Liver (tissue), 3 donors: ENCODE measurements around the gene ADCYAP1R1.

Source experiments
- GABPA ChIP-seq, 2 donors: IDR thresholded peaks in 1 of 2; conservative IDR thresholded peaks in 1 of 2; 2 replicates each; pipeline ENCODE4 v1.6.1; 2016; ENCODE audit warnings: antibody characterized with exemption in 2 of 2, mild to moderate bottlenecking in 1 of 2, moderate library complexity in 1 of 2
- RAD21 ChIP-seq, 2 donors: IDR thresholded peaks; 2 replicates each; pipeline ENCODE4 v1.6.1; 2016; ENCODE audit warnings: antibody characterized with exemption in 2 of 2, mild to moderate bottlenecking in 2 of 2
- RXRA ChIP-seq, 2 donors: IDR thresholded peaks; 2 replicates each; pipeline ENCODE4 v1.6.1; 2017 to 2018; ENCODE audit warnings: antibody characterized with exemption in 2 of 2, mild to moderate bottlenecking in 1 of 2
- YY1 ChIP-seq: IDR thresholded peaks from 2 replicates; pipeline ENCODE4 v1.6.1; 2016; ENCODE audit warnings: antibody characterized with exemption, mild to moderate bottlenecking
- TF ChIP-seq, protein P1 (sequence below): fragments of 150-350 bp; IDR thresholded peaks from 2 replicates; pipeline ENCODE4 v1.5.1; 2017; ENCODE audit warnings: improper control_type of control experiment, low read depth, low read length; ENCODE audit not compliant: missing input control
- TF ChIP-seq, protein P2 (sequence below): IDR thresholded peaks from 2 replicates; pipeline ENCODE4 v1.6.1; 2016; ENCODE audit warnings: antibody characterized with exemption
- donor health status: healthy.
- donor health status: healthy.

GRCh38 chr7:31094271-31094670 is 42.2 kb downstream of the ADCYAP1R1 start:
- TF ChIP-seq, protein P1, sequence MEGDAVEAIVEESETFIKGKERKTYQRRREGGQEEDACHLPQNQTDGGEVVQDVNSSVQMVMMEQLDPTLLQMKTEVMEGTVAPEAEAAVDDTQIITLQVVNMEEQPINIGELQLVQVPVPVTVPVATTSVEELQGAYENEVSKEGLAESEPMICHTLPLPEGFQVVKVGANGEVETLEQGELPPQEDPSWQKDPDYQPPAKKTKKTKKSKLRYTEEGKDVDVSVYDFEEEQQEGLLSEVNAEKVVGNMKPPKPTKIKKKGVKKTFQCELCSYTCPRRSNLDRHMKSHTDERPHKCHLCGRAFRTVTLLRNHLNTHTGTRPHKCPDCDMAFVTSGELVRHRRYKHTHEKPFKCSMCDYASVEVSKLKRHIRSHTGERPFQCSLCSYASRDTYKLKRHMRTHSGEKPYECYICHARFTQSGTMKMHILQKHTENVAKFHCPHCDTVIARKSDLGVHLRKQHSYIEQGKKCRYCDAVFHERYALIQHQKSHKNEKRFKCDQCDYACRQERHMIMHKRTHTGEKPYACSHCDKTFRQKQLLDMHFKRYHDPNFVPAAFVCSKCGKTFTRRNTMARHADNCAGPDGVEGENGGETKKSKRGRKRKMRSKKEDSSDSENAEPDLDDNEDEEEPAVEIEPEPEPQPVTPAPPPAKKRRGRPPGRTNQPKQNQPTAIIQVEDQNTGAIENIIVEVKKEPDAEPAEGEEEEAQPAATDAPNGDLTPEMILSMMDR = no peak
- TF ChIP-seq, protein P2, sequence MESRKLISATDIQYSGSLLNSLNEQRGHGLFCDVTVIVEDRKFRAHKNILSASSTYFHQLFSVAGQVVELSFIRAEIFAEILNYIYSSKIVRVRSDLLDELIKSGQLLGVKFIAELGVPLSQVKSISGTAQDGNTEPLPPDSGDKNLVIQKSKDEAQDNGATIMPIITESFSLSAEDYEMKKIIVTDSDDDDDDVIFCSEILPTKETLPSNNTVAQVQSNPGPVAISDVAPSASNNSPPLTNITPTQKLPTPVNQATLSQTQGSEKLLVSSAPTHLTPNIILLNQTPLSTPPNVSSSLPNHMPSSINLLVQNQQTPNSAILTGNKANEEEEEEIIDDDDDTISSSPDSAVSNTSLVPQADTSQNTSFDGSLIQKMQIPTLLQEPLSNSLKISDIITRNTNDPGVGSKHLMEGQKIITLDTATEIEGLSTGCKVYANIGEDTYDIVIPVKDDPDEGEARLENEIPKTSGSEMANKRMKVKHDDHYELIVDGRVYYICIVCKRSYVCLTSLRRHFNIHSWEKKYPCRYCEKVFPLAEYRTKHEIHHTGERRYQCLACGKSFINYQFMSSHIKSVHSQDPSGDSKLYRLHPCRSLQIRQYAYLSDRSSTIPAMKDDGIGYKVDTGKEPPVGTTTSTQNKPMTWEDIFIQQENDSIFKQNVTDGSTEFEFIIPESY = no peak
- TF ChIP-seq RXRA (IDR thresholded peaks at IDR 0.05) = no peak
- TF ChIP-seq GABPA (IDR thresholded peaks at IDR 0.05 in 1 of 2, conservative IDR thresholded peaks at IDR 0.05 in 1 of 2) = no peak
- no peak for TF ChIP-seq RAD21 (IDR thresholded peaks at IDR 0.05)
- TF ChIP-seq YY1 = no peak
